NCI-H345 treated with DMSO at 0.1 percent for 48 hours (cell line): ENCODE data around the gene TK1.
A peak's percentile ranks its signal among the peaks of the same experiment; 100 is the strongest.
"Not testable (repeated sequence)": the region's sequence is repeated elsewhere in the genome, so short reads cannot be mapped to it uniquely, and the experiment has no call there.

ENCODE experiments used
- DNase-seq: peaks from one replicate; lab custom pipeline; 2025; ENCODE audit not compliant: unreplicated experiment; lab: John Stamatoyannopoulos, UW

TK1 gene, protein sequence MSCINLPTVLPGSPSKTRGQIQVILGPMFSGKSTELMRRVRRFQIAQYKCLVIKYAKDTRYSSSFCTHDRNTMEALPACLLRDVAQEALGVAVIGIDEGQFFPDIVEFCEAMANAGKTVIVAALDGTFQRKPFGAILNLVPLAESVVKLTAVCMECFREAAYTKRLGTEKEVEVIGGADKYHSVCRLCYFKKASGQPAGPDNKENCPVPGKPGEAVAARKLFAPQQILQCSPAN

DNA sequence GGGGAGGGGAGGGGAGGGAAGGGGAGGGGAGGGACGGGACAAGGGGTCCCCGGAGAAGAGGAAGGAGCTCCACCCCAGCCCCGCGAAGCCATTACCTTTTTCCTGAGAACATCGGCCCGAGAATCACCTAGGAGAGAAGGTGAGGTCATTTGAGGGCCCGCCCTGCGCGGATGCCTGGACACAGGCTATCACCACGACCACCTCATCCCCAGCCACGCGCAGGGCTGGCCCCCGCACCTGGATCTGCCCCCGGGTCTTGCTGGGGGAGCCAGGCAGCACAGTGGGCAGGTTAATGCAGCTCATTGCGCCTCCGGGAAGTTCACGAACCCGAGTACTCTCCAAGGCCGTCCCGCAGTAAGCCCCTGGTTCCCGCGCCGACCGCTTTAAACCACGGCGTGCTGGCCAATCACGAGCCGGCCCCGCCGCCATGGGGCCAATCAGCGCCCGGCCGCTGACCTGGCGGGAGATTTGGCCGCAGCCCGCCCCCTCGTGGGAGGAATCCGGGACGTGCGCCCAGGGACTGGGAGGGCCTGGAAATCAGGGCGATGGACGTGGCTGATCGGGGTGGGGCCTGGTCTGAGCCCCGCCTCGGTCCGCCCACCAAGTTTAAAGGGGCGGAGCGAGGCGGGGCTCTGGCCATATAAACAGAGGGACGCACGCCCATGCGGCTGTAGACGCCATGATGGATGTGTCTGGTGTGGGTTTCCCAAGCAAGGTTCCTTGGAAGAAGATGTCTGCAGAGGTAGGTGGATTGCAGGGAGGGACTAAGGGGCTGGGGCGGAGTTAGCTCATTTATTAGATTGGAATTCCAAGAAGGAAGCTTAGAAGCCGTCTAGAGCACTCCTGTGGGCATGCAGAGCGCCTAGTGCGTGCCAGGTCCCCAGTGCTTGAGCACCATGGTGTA is at the start of gene TK1, which contains the start of gene AFMID:
TK1 (minus strand) TSS at position 361 of the 904 bp plus-strand sequence; CDS start at position 303, 58 bp downstream.
AFMID (plus strand) TSS at position 671 of the 904 bp plus-strand sequence; CDS start at position 680, 9 bp downstream.
- peak; percentile 98 for DNase-seq

DNA sequence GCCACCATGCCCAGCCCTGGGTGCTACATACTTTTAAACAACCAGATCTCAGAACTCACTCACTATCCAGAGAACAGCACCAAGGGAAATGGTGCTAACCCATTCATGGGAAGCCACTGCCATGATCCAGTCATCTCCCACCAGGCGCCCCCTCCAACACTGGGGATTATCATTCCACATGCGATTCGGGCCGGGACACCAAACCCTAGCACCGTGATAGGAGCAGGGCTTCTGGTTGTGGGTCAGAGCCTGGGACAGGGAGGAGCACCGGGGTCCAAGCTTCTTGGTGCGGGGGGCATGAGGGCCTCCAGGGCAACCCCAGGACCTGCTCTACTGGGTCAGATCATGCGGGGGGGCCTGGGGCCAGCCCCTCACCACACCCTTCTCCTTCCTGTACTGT is 49.0 kb upstream of the TK1 start:
- DNase-seq = no peak

DNA sequence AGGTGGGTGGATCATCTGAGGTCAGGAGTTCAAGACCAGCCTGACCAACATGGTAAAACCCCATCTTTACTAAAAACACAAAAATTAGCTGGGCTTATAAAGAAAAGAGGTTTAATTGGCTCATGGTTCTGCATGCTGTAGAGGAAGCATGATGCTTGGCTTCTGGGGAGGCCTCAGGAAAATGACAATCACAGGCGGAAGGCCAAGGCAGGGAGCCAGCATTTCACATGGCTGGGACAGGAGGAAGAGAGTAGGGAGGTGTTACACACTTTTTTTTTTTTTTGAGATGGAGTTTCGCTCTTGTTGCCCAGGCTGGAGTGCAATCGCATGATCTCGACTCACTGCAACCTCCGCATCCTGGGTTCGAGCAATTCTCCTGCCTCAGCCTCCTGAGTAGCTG is 48.2 kb upstream of the TK1 start:
- DNase-seq = not testable (repeated sequence)

DNA sequence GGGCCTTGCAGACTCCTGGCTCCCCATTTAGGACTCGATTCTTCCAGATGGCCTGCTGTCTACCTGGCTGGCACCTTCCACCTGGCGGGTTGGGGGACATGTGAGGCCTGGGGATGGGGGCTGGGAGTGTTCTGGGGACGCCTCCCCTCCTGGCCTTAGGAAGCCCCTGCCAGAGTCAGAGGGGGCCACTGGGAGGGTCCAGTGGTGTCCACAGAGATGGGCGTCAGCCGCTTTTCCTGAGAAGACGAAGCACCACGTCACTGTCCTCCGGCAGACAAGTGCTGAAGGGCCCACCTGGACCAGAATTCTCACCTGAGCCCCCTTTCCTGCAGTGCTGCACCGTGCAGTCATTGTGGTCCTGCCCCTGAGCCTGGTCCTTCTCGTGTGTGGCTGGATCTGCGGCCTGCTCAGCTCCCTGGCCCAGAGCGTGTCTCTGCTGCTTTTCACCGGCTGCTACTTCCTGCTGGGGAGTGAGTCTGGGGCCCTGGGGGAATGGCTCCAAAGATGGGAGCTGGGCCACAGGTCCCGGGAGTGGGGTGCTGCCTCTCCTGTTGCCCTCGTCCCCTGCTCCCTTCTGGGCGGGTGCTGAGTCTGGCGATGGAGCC is 47.5 kb upstream of the TK1 start:
- no peak for DNase-seq

DNA sequence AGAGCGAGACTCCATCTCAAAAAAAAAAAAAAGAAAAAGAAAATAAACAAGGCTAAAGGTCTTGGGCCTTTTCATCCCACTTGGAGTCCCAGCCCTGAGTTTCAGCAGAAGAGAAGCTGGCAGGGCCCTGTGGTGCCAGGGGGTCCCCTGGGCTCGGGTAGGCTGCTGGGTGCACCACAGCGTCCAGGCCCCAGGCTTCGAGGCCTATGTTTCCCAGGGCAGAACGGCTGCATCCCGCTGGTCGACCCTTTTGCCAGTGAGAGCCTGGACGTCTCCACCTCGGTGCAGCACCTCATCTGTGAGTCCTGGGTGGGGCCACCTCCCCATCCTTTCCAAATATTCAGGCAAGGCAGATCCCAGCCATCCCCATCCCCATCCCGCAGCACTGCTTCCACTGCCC is 46.8 kb upstream of the TK1 start:
- DNase-seq = no peak

DNA sequence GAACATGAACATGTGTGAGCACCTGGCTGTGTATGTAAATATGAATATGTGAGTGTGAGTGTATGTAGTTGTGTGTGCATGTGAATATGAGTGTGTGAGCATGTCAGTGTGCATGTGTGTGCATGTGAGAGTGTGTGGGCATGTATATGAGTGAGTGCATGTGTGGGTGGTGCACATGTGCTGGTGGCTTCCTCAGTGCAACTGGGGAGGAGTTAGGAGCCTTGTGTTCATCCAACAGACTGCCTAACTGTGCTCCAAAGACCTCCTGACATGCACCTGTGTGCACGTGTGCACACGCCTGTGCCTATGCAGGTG is 46.0 kb upstream of the TK1 start:
- no peak for DNase-seq

DNA sequence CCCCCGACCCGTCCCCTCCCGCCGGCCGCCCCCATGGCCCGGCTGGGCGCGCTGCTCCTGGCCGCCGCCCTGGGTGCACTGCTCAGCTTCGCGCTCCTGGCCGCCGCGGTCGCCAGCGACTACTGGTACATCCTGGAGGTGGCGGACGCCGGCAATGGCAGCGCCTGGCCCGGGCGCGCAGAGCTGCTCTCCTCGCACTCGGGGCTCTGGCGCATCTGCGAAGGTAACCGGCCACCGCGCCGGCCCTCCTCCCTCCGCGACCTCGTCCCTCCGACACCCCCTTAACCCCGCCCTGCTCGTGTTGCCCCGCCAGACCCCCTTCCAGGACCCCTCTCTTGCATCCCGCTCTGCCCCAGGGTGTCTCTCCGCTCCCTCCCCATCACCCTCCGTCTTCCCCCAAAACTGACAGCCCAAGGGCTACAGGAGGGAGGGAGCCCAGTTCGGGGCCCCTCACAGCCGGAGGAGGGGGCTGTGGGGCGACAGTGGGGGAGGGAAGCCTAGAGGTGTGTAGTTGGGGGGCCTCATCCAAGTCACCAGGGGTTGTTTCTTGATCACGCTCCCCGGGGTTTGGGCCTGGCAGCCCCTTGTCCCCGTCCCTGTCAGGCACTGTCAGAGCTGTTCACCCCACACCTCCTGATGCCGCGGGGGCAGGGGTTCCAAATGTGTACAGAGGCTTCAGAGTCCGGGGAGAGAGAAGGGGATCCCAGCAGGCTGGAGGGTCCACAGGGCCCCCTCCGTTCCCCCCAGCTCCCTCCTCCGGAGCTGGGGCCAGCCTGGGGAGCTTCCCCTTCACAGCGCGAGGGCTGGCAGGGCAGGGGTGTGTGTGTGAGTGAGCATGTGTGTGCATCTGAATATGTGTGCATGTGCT is 45.4 kb upstream of the TK1 start:
- no peak for DNase-seq

DNA sequence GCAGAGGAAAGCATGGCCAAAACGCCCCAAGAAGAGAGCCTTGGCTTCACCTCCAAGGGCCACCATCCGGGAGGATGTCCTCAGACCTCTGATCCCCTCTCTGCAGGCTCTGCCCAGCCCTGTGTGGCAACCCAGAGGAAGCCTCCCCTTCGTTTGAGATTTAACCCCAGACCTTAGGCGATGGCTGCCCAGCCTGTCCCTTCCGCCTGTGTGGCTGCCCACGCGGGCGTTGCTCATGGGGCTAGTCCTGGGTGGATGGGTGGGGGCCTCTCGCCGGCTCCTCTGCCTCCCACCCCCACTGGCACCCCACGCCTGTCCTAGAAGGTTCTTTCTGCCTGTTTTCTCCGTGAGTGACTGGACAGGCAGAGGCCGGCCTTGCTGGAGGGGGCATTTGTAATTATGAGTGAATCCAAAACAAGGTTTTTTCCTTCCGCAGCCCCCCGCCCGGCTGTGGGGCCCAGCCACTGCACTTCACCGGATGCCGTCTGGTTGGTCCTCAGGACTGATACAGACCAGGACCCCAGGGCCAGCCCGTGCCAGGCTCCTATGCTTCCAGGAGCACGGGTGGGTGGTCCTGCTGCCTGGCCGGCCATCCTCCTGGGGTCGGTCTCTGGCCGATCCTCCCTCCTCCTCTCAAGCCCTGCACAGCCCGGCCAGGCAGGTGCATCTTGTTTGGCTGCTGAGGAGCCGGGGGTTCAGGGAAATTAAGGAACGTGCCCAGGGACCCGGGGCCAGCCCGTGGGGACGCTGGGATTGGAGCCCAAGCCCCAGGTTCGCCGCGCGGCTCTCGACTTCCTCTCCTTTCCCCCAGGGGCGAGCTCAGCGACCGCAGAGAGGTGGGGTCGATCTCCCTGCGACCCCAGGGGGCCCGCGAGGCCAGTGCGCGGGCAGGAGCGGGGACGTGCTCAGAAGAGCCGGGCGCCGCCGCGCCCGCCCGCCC is 44.4 kb upstream of the TK1 start, which contains the start of gene TMEM235:
TMEM235 (plus strand) TSS at position 636 of the 940 bp plus-strand sequence. CDS start 393 bp downstream, outside the sequence.
- DNase-seq = no peak

DNA sequence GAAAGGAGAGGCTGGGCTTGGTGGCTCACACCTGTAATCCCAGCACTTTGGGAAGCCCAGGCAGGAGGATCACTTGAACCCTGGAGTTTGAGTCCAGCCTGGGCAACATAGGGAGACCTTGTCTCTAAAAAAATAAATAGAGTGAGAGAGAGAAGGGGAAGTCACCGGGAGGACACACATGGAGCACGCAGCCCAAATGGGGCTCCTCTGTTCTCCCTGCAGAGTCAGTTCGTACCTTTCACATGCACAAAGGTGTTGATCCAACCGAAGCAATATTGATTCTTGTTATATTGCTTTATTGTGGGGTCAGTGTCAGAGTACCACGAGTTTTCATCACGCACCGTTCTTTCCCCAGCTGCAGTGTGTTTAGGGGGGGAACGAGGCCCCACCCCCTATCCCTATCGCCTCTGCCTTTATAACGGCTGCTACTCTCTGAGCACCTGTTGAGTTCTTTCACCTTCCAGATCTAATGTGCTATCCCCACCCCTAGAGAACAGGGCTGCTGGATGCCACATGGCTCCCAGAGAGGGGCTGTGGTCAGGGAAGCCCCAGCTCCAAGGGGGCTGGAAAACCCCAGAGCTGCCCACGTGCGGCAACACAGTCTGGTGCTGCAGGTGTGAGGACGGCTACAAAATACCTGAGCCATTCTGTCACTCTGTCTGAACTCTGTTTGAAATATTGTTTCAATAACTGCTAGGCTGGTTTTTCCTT is 43.6 kb upstream of the TK1 start:
- DNase-seq = no peak

DNA sequence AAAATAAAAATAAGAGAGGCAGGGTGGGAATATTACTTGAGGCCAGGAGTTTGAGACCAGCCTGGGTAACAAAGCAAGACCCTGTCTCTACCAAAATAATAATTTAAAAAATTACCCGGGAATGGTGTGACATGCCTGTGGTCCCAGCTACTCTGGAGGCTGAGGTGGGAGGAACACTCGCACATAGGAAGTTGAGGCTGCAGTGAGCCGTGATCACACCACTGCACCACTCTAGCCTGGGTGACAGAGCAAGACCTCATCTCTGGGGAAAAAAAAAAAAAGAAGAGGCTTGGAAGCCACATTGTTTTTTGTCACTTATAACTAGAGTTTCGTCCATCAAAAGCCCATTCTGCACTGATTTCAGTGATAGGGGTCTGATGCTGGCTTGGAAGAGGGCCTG is 41.3 kb upstream of the TK1 start:
- DNase-seq = no peak

DNA sequence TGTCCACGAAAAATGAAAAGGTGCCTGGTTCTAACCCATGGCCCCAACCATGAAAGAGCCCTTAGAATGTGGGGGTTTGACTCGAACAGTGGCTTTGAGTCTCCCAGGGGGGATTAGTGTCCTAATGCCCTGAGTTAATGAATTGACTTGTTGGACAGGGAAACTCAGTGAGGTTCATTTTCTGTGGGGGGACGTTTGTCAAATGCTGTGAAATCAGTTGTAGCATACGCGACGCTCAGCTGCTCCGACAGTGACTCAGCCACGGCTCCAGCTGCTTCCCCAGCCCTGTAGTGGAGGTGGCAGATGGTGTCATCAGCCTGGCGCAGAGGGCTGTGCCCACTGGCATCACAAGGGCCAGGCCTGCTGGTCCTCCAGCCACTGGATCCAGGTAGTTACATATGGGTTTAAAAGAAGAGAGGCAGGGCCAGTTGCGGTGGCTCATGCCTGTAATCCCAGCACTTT is 40.6 kb upstream of the TK1 start:
- no peak for DNase-seq

DNA sequence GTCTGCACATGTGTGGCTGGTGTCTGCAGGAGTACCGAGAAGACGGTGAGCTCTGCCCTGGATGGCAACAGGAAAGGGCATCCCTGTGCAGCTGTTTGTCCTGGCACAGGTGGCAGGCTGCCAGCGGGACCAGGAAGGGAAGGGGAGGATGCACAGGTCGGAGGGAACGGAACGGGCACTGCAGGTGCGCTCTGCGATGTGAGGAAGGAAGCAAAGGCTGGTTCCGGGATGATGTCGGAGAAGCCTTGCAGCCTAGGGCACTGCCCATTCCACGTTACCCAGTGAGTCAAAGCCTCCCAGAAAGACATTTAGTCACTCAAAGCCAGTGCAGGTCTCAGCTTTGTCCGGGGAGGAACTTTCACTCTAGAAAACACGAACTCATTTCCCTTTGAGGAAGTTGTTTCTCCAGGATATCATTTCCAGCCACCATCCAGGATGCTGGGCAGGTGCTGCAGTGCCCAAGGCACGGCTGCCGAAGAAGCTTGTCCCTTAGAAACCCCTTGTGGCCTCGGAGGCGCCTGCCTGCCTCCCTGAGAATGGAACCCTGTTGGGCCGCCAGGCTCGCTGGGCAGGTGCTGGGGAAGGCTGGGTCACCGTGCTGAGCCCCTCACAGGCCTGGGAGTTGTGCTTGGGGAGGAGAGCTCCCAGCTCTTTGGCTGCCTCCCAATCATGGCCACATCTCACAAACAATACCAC is 40.1 kb upstream of the TK1 start:
- no peak for DNase-seq

DNA sequence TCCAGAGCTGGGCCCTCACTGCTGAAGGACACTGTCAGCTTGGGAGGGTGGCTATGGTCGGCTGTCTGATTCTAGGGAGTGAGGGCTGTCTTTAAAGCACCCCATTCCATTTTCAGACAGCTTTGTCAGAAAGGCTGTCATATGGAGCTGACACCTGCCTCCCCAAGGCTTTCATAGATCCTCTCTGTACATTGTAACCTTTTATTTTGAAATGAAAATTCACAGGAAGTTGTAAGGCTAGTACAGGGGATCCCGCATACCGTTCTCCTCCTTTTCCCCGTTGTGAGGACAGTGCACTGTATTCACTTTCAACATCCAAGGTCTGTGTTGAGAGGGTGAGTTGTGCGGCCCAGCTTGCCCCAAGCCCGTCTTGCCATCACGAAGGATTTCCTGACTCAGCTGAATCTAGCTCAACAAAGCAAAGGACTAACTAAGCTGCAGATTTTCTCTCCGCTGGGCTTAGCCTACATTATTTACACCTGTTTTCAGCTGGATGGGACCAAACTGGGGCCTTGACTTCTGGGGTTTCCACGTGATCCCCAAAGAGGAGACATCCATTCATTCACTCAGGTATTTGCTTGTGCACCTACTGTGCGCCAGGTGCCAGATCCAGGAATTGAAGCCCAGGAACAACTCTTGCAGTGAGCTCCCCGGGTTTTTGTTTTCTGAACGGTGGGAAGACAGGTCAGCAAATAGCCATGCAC is 39.4 kb upstream of the TK1 start:
- DNase-seq = no peak

DNA sequence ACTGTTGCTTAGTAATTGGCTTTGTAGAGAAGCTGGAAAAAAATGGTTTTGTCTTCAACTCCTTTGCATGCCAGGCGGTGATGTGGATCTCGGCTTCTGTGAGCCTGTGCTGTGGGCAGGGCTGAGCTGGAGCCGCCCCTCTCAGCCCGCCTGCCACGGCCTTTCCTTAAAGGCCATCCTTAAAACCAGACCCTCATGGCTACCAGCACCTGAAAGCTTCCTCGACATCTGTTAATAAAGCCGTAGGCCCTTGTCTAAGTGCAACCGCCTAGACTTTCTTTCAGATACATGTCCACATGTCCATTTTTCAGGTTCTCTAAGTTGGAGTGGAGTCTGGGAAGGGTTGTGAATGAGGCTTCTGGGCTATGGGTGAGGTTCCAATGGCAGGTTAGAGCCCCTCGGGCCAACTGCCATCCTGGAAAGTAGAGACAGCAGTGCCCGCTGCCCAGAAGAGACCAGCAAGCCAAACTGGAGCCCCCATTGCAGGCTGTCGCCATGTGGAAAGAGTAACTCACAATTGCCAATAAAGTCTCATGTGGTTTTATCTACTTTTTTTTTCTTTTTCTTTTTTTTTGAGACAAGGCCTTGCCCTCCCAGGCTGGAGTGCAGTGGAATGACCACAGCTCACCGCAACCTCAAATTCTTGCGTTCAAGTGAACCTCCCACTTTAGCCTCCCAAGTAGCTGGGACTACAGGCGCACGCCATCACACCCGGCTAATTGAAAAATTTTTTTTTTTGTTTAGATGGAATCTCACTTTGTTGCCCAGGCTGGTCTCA is 38.4 kb upstream of the TK1 start:
- DNase-seq = no peak

DNA sequence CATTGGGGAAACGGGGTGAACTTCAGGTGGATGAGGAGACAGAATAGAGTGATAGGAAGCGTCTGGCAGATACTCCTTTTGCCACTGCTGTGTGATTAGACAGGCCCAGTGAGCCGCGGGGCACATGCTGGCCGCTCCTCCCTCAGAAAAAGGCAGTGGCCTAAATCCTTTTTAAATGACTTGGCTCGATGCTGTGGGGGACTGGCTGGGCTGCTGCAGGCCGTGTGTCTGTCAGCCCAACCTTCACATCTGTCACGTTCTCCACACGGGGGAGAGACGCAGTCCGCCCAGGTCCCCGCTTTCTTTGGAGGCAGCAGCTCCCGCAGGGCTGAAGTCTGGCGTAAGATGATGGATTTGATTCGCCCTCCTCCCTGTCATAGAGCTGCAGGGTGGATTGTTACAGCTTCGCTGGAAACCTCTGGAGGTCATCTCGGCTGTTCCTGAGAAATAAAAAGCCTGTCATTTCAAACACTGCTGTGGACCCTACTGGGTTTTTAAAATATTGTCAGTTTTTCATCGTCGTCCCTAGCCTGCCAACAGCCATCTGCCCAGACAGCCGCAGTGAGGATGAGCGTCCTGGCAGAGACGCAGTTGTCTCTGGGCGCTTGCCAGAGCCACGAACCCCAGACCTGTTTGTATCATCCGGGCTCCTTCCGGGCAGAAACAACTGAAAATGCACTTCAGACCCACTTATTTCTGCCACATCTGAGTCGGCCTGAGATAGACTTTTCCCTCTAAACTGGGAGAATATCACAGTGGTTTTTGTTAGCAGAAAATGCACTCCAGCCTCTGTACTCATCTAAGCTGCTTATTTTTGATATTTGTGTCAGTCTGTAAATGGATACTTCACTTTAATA is 37.6 kb upstream of the TK1 start:
- no peak for DNase-seq

DNA sequence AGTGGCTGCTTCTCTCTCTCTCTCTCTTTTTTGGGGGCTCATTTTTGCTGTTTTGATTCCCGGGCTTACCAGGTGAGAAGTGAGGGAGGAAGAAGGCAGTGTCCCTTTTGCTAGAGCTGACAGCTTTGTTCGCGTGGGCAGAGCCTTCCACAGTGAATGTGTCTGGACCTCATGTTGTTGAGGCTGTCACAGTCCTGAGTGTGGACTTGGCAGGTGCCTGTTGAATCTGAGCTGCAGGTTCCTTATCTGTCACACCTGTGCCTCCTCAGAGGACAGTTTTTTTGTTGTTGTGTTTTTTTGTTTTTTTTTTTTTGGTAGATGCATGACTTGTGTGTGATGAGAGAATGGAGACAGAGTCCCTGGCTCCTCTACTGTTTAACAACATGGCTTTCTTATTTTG is 36.9 kb upstream of the TK1 start:
- DNase-seq = no peak
